Upper lobe of left lung (tissue), 4 donors: Measurements from ENCODE around the gene ITIH2.

ENCODE experiments used
- EP300 ChIP-seq, 4 donors: sonication (generic); formaldehyde crosslinking; IDR thresholded peaks; one replicate each; pipeline ENCODE4 v1.5.1; 2017; ENCODE audit warnings: antibody characterized with exemption in 4 of 4, control low read depth in 2 of 4
- TF ChIP-seq, protein P1 (sequence below), 6 experiments: fragments of 450-650 bp in 4 of 6; fragments of 200-600 bp in 2 of 6; sonication (generic) in 2 of 6; IDR thresholded peaks; one replicate each; pipeline ENCODE4 v1.5.1; 2016 to 2019; ENCODE audit warnings: antibody characterized with exemption in 6 of 6

DNA sequence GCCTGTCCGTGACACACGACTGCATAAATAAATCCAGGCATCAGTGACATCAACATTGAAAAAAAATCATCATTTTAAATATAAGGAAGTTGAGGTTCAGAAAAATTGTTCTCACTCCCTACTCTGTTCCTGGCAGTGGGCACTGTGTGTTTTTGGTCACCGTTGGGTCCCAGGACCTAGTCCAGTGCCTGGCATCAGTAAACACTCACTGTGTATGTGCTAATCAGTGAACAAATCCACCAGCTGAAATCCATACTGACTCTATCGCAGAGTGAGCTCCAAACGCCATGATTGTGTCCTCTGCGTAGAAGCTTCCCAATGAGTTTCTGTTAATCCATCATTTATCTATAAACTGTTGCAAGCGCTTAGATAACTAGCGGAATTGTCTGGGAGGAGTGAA is 41.2 kb downstream of the ITIH2 start:
- TF ChIP-seq EP300 (IDR thresholded peaks at IDR 0.05): no peak
- TF ChIP-seq, protein P1, sequence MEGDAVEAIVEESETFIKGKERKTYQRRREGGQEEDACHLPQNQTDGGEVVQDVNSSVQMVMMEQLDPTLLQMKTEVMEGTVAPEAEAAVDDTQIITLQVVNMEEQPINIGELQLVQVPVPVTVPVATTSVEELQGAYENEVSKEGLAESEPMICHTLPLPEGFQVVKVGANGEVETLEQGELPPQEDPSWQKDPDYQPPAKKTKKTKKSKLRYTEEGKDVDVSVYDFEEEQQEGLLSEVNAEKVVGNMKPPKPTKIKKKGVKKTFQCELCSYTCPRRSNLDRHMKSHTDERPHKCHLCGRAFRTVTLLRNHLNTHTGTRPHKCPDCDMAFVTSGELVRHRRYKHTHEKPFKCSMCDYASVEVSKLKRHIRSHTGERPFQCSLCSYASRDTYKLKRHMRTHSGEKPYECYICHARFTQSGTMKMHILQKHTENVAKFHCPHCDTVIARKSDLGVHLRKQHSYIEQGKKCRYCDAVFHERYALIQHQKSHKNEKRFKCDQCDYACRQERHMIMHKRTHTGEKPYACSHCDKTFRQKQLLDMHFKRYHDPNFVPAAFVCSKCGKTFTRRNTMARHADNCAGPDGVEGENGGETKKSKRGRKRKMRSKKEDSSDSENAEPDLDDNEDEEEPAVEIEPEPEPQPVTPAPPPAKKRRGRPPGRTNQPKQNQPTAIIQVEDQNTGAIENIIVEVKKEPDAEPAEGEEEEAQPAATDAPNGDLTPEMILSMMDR (IDR thresholded peaks at IDR 0.05): no peak
